ACC112 (cell line): Measurements from ENCODE around the gene PTPRO.

Experiments used
- H2AFZ ChIP-seq: fragments of 200-600 bp; sonication (generic); one replicate; pipeline ENCODE4 v1.6.0; 2017; ENCODE audit warnings: antibody characterized with exemption, low read length; ENCODE audit not compliant: unreplicated experiment
- H3K27ac ChIP-seq: fragments of 200-600 bp; sonication (generic); 2 replicates; pipeline ENCODE4 v1.5.1; 2014; ENCODE audit warnings: low read depth, mild to moderate bottlenecking, antibody characterized with exemption, low read length, moderate library complexity
- H3K27me3 ChIP-seq: fragments of 200-600 bp; sonication (generic); 2 replicates; pipeline ENCODE4 v1.6.1; 2014; ENCODE audit warnings: mild to moderate bottlenecking, antibody characterized with exemption, low read length, moderate library complexity, mixed read lengths; ENCODE audit not compliant: insufficient read depth
- H3K36me3 ChIP-seq: fragments of 200-600 bp; sonication (generic); 2 replicates; pipeline ENCODE4 v1.6.1; 2016; ENCODE audit warnings: mild to moderate bottlenecking, antibody characterized with exemption, low read length, moderate library complexity, mixed read lengths; ENCODE audit not compliant: insufficient read depth
- H3K4me1 ChIP-seq: fragments of 200-600 bp; sonication (generic); one replicate; pipeline ENCODE4 v1.6.1; 2016; ENCODE audit warnings: low read length, mixed read lengths; ENCODE audit not compliant: insufficient read depth, unreplicated experiment, control insufficient read depth
- H3K4me3 ChIP-seq: fragments of 200-600 bp; sonication (generic); 2 replicates; pipeline ENCODE4 v1.5.1; 2014; ENCODE audit warnings: mild to moderate bottlenecking, low read depth, low read length
- H3K79me2 ChIP-seq: fragments of 200-600 bp; sonication (generic); one replicate; pipeline ENCODE4 v1.6.0; 2016; ENCODE audit warnings: low read length; ENCODE audit not compliant: control insufficient read depth, unreplicated experiment, insufficient read depth

Gene PTPRO

DNA sequence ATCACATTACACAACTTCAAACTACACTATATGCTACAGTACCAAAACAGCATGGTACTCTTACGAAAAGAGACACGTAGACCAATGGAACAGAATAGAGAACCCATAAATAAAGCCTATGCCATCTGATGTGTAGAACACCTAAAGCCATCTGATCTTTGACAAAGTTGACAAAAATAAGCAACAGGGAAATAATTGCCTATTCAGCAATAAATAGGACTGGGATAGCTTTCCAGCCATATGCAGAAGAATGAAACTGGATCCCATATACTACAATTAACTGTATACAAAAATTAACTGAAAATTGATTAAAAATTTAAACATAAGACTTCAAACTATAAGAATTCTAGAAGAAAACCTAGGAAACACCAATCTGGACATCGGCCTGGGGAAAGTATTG lies 120.7 kb downstream of the PTPRO start:
- peaks cover 4% of the 10 kb centered on the region for H3K4me1 ChIP-seq

GRCh38 chr12:15443611-15444010 lies 121.3 kb downstream of the PTPRO start:
- no peak overlapping the region for H3K27ac ChIP-seq
- no peaks in the 10 kb centered on the region for H3K36me3 ChIP-seq
- no peak overlapping the region for H3K4me3 ChIP-seq
- no peaks in the 10 kb centered on the region for H3K79me2 ChIP-seq
- no peak overlapping the region for H2AFZ ChIP-seq
- no peaks in the 10 kb centered on the region for H3K27me3 ChIP-seq
- peaks cover 4% of the 10 kb centered on the region for H3K4me1 ChIP-seq

More for the DNA sequence above, 120.7 kb downstream of the PTPRO start:
- H3K4me3 ChIP-seq = no peak overlapping the region
- no peak overlapping the region for H2AFZ ChIP-seq
- H3K27me3 ChIP-seq = peaks cover 2% of the 10 kb centered on the region; the same call in 1 of the 2 replicates
- no peaks in the 10 kb centered on the region for H3K79me2 ChIP-seq
- no peaks in the 10 kb centered on the region for H3K36me3 ChIP-seq
- H3K27ac ChIP-seq = no peak overlapping the region

GRCh38 chr12:15444523-15444922 lies 122.2 kb downstream of the PTPRO start:
- Histone ChIP-seq H3K79me2 (no peaks in the 10 kb centered on the region), H3K27me3 (no peaks in the 10 kb centered on the region), H2AFZ (no peak overlapping the region), H3K4me1 (peaks cover 4% of the 10 kb centered on the region), H3K27ac (no peak overlapping the region), H3K4me3 (no peak overlapping the region), H3K36me3 (no peaks in the 10 kb centered on the region)

DNA sequence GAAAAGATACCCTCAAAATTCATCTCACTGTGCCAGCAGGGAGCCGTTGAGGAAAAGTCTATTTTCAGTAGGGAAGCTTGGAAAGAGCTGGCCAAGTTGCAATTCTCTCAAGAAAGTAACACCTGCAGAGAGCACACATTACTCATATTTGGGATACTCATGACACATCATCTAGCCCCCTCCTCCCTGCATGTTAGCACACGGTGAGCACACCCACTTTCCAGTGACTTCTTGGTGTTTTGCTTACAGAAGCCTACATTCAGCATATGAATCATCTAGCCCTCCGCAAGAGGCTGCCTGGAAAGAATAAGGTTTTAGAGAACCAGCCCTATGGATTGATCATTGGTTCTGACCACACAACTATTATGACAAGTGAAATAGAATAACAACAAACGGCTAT lies 124.5 kb downstream of the PTPRO start:
- Histone ChIP-seq H3K4me1 (peaks cover 4% of the 10 kb centered on the region), H3K27ac (no peak overlapping the region), H2AFZ (no peak overlapping the region), H3K36me3 (no peaks in the 10 kb centered on the region), H3K27me3 (no peaks in the 10 kb centered on the region), H3K79me2 (no peaks in the 10 kb centered on the region), H3K4me3 (no peak overlapping the region)

DNA sequence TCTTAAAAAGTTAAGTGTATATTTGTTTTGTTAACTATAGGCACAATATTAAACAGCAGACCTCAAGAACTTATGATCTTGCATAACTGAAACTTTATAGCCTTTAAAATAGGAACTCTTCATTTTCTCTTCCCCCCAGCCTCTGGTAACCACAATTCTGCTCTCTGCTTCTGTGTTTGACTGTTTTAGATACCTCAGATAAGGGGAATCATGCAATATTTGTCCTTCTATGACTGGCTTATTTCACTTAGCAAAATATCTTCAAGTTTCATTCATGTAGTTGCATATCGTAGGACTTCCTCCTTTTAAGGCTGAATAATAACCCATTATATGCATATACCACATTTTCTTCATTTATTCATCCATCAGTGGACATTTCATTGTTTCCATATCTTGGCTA lies 131.3 kb downstream of the PTPRO start:
- H3K4me3 ChIP-seq = no peak overlapping the region
- no peak overlapping the region for H3K27ac ChIP-seq
- no peaks in the 10 kb centered on the region for H3K36me3 ChIP-seq
- H2AFZ ChIP-seq = no peak overlapping the region
- no peaks in the 10 kb centered on the region for H3K27me3 ChIP-seq
- H3K4me1 ChIP-seq = no peaks in the 10 kb centered on the region
- no peaks in the 10 kb centered on the region for H3K79me2 ChIP-seq

GRCh38 chr12:15458008-15458407 lies 135.7 kb downstream of the PTPRO start:
- no peaks in the 10 kb centered on the region for H3K27me3 ChIP-seq
- H3K27ac ChIP-seq = no peak overlapping the region
- H2AFZ ChIP-seq = no peak overlapping the region
- H3K36me3 ChIP-seq = no peaks in the 10 kb centered on the region
- no peaks in the 10 kb centered on the region for H3K79me2 ChIP-seq
- no peaks in the 10 kb centered on the region for H3K4me1 ChIP-seq
- no peak overlapping the region for H3K4me3 ChIP-seq

GRCh38 chr12:15468911-15469310 lies 146.6 kb downstream of the PTPRO start:
- Histone ChIP-seq H3K79me2 (no peaks in the 10 kb centered on the region), H3K27ac (no peak overlapping the region), H3K36me3 (no peaks in the 10 kb centered on the region), H3K4me3 (no peak overlapping the region), H3K4me1 (no peaks in the 10 kb centered on the region), H3K27me3 (peaks cover 38% of the 10 kb centered on the region), H2AFZ (no peak overlapping the region)

GRCh38 chr12:15469356-15469755 lies 147.0 kb downstream of the PTPRO start:
- no peak overlapping the region for H3K4me3 ChIP-seq
- no peaks in the 10 kb centered on the region for H3K36me3 ChIP-seq
- H3K27ac ChIP-seq = no peak overlapping the region
- H3K4me1 ChIP-seq = no peaks in the 10 kb centered on the region
- H3K79me2 ChIP-seq = no peaks in the 10 kb centered on the region
- no peak overlapping the region for H2AFZ ChIP-seq
- peaks cover 38% of the 10 kb centered on the region for H3K27me3 ChIP-seq

GRCh38 chr12:15472036-15472435 lies 149.7 kb downstream of the PTPRO start:
- no peaks in the 10 kb centered on the region for H3K4me1 ChIP-seq
- no peak overlapping the region for H3K4me3 ChIP-seq
- H3K36me3 ChIP-seq = no peaks in the 10 kb centered on the region
- no peaks in the 10 kb centered on the region for H3K79me2 ChIP-seq
- no peak overlapping the region for H2AFZ ChIP-seq
- H3K27ac ChIP-seq = no peak overlapping the region
- H3K27me3 ChIP-seq = peaks cover 26% of the 10 kb centered on the region

- Histone ChIP-seq H2AFZ (no peak overlapping the region), H3K36me3 (no peaks in the 10 kb centered on the region), H3K79me2 (no peaks in the 10 kb centered on the region), H3K27me3 (peaks cover 8% of the 10 kb centered on the region), H3K27ac (no peak overlapping the region), H3K4me1 (no peaks in the 10 kb centered on the region), H3K4me3 (no peak overlapping the region)
These were observed 152.5 kb downstream of the PTPRO start for GRCh38 chr12:15474766-15475165.

DNA sequence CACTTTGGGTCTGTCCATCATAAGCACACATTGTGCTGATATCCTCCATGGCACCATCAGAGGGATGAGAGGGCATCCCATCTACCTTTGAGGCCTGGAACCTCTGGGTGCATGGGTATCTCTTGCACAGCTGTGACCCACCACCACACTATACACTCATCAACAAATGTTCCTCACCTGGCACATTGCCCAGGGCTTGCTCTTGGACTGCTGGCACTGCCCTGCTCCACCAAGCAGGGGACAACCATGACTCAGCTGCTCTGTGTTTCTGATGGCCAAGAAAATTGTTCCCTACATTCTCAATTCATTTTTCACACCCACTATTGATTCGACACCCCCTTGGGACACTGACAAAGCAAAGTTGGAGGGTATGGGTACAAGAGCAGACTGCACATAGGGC lies 155.5 kb downstream of the PTPRO start:
- Histone ChIP-seq H3K4me1 (peaks cover 15% of the 10 kb centered on the region), H3K36me3 (no peaks in the 10 kb centered on the region), H3K27ac (no peak overlapping the region), H3K27me3 (no peaks in the 10 kb centered on the region), H3K79me2 (no peaks in the 10 kb centered on the region), H2AFZ (no peak overlapping the region), H3K4me3 (no peak overlapping the region)
